IMR-90 (cell line): ENCODE measurements around the gene SVOPL. TPM values are rescaled to one million over a fixed set of nuclear protein-coding genes. Genes with fewer than 3 reads are reported as not detected.

Experiments
- ATAC-seq: fragments of 200-7000 bp; cut with Tn5 transposase; 2 replicates; pipeline ENCODE4 v1.9.1; 2020; ENCODE audit warnings: low read depth, mild to moderate bottlenecking, moderate library complexity
- BruUV-seq: library from RNA; stranded (reverse); fragments of 400-500 nt; replicated peaks from 2 replicates; lab custom pipeline; 2021; lab: Mats Ljungman, UMichigan
- CTCF ChIA-PET: fragments of 300-600 bp; formaldehyde crosslinking; extraction: SDS; loops from one replicate; lab custom pipeline; 2021; ENCODE audit warnings: antibody characterized with exemption; lab: Yijun Ruan, JAX
- POLR2A ChIA-PET: fragments of 300-600 bp; sonication (Branson Sonifier 250); formaldehyde crosslinking; loops from one replicate; lab custom pipeline; 2022; ENCODE audit warnings: antibody characterized with exemption; ENCODE audit not compliant: unreplicated experiment; lab: Charles Lee
- DNase-seq: peaks from one replicate; pipeline ENCODE4 v3.0.0; 2013
- H2AFZ ChIP-seq: replicated peaks from 2 replicates; pipeline ENCODE3; 2013; ENCODE audit warnings: low read length, mild to moderate bottlenecking; ENCODE audit not compliant: poor library complexity
- H2AK5ac ChIP-seq: 2 replicates; pipeline ENCODE4 v1.6.1; 2013; ENCODE audit warnings: low read depth, low read length, inconsistent platforms
- H2AK9ac ChIP-seq: replicated peaks from 2 replicates; pipeline ENCODE3; 2013; ENCODE audit warnings: mild to moderate bottlenecking, low read depth, low read length, moderate library complexity; ENCODE audit not compliant: poor library complexity
- H2BK120ac ChIP-seq: 2 replicates; pipeline ENCODE4 v1.6.1; 2013; ENCODE audit warnings: low read depth, low read length, inconsistent platforms
- H2BK15ac ChIP-seq: 3 replicates; pipeline ENCODE4 v1.6.1; 2013; ENCODE audit warnings: low read depth, low read length, inconsistent platforms
- H2BK20ac ChIP-seq: 2 replicates; pipeline ENCODE4 v1.6.1; 2013; ENCODE audit warnings: low read depth, mild to moderate bottlenecking, inconsistent platforms, low read length, moderate library complexity
- H2BK5ac ChIP-seq: 2 replicates; pipeline ENCODE4 v1.6.1; 2013; ENCODE audit warnings: mild to moderate bottlenecking, low read depth, low read length, inconsistent platforms; ENCODE audit not compliant: poor library complexity, severe bottlenecking
- H3K14ac ChIP-seq: replicated peaks from 2 replicates; pipeline ENCODE4 v1.6.1; 2013; ENCODE audit warnings: low read depth, low read length, inconsistent platforms
- H3K18ac ChIP-seq: 2 replicates; pipeline ENCODE4 v1.6.1; 2013; ENCODE audit warnings: low read depth, low read length, control low read depth
- H3K23ac ChIP-seq: 2 replicates; pipeline ENCODE4 v1.6.1; 2013; ENCODE audit warnings: low read depth, low read length, inconsistent platforms
- H3K27ac ChIP-seq: 2 replicates; pipeline ENCODE4 v1.5.1; 2013; ENCODE audit warnings: mild to moderate bottlenecking, control low read depth, low read length; ENCODE audit not compliant: insufficient read depth
- H3K27me3 ChIP-seq: 2 replicates; pipeline ENCODE4 v1.6.1; 2013; ENCODE audit warnings: low read length; ENCODE audit not compliant: control insufficient read depth, insufficient read depth
- H3K36me3 ChIP-seq: 2 replicates; pipeline ENCODE4 v1.6.1; 2013; ENCODE audit warnings: low read length, mixed read lengths; ENCODE audit not compliant: control insufficient read depth, insufficient read depth
- H3K4ac ChIP-seq: 2 replicates; pipeline ENCODE4 v1.6.1; 2013; ENCODE audit warnings: low read depth, low read length, inconsistent platforms
- H3K4me1 ChIP-seq: 2 replicates; pipeline ENCODE4 v1.6.1; 2013; ENCODE audit warnings: low read length, mixed read lengths; ENCODE audit not compliant: control insufficient read depth, insufficient read depth
- H3K4me2 ChIP-seq: 2 replicates; pipeline ENCODE4 v1.6.1; 2013; ENCODE audit warnings: low read depth, mild to moderate bottlenecking, control low read depth, low read length, moderate library complexity
- H3K4me3 ChIP-seq: 2 replicates; pipeline ENCODE4 v1.5.1; 2013; ENCODE audit warnings: low read depth, mild to moderate bottlenecking, control low read depth, low read length, moderate library complexity; ENCODE audit not compliant: insufficient read depth
- H3K56ac ChIP-seq: 2 replicates; pipeline ENCODE4 v1.6.1; 2013; ENCODE audit warnings: low read length, inconsistent platforms; ENCODE audit not compliant: insufficient read depth; ENCODE audit errors: extremely low read depth
- H3K79me1 ChIP-seq, 2 experiments: 2 replicates each; pipeline ENCODE4 v1.6.1; 2013; ENCODE audit warnings: low read length in 2 of 2, inconsistent platforms in 1 of 2, low read depth in 1 of 2
- H3K9ac ChIP-seq: 2 replicates; pipeline ENCODE4 v1.6.1; 2013; ENCODE audit warnings: low read depth, low read length, control low read depth
- H3K9me1 ChIP-seq: 2 replicates; pipeline ENCODE4 v1.6.1; 2013; ENCODE audit warnings: low read length, inconsistent platforms; ENCODE audit not compliant: insufficient read depth
- H3K9me3 ChIP-seq: 2 replicates; pipeline ENCODE4 v1.6.1; 2013; ENCODE audit warnings: low read length; ENCODE audit not compliant: control insufficient read depth, insufficient read depth
- H4K20me1 ChIP-seq: 2 replicates; pipeline ENCODE4 v1.6.1; 2013; ENCODE audit warnings: low read length, inconsistent platforms; ENCODE audit not compliant: insufficient read depth
- H4K5ac ChIP-seq: 2 replicates; pipeline ENCODE4 v1.6.1; 2013; ENCODE audit warnings: mild to moderate bottlenecking, low read depth, low read length, control low read depth
- H4K8ac ChIP-seq, 2 experiments: 2 replicates each; pipeline ENCODE4 v1.6.1; 2013; ENCODE audit warnings: low read depth in 2 of 2, low read length in 2 of 2, control low read depth in 1 of 2, inconsistent platforms in 1 of 2
- H4K91ac ChIP-seq: 2 replicates; pipeline ENCODE4 v1.6.1; 2013; ENCODE audit warnings: low read depth, low read length, inconsistent platforms; ENCODE audit not compliant: insufficient read depth
- BHLHE40 ChIP-seq: fragments of 150-350 bp; IDR thresholded peaks from 2 replicates; pipeline ENCODE4 v1.6.1; 2016; ENCODE audit warnings: mild to moderate bottlenecking, low read depth, low read length
- CEBPB ChIP-seq: IDR thresholded peaks from 2 replicates; pipeline ENCODE4 v1.6.1; 2012; ENCODE audit warnings: low read depth, low read length, improper control_type of control experiment
- CHD1 ChIP-seq: IDR thresholded peaks from 2 replicates; pipeline ENCODE4 v1.6.1; 2012; ENCODE audit warnings: low read depth, low read length, improper control_type of control experiment
- FOS ChIP-seq: fragments of 150-350 bp; IDR thresholded peaks from 2 replicates; pipeline ENCODE4 v1.6.1; 2016; ENCODE audit warnings: low read depth, low read length
- MAFK ChIP-seq: IDR thresholded peaks from 2 replicates; pipeline ENCODE4 v1.6.1; 2012; ENCODE audit warnings: low read depth, low read length, improper control_type of control experiment
- MAZ ChIP-seq: IDR thresholded peaks from 2 replicates; pipeline ENCODE4 v1.6.1; 2012; ENCODE audit warnings: low read depth, mild to moderate bottlenecking, low read length, improper control_type of control experiment, moderate library complexity, borderline replicate concordance
- NFE2L2 ChIP-seq: fragments of 150-350 bp; IDR thresholded peaks from 2 replicates; pipeline ENCODE4 v1.6.1; 2016; ENCODE audit warnings: low read depth, mild to moderate bottlenecking, low read length
- POLR2A ChIP-seq: IDR thresholded peaks from 2 replicates; pipeline ENCODE4 v1.6.1; 2012; ENCODE audit warnings: mild to moderate bottlenecking, low read depth, low read length
- RFX5 ChIP-seq: IDR thresholded peaks from 2 replicates; pipeline ENCODE4 v1.8.0; 2012; ENCODE audit warnings: low read depth, mild to moderate bottlenecking, low read length, moderate library complexity
- SMC3 ChIP-seq: fragments of 150-350 bp; IDR thresholded peaks from 2 replicates; pipeline ENCODE4 v1.6.1; 2016; ENCODE audit warnings: low read depth, mild to moderate bottlenecking, antibody characterized with exemption, low read length, moderate library complexity
- WGBS, 2 experiments: methylation state at CpG; one replicate each; pipeline versions ENCODE4 v1.1.5 to v1.1.7; 2013; ENCODE audit warnings: missing lambda C conversion rate in 2 of 2; ENCODE audit not compliant: insufficient read length in 1 of 2; ENCODE audit errors: extremely low coverage in 2 of 2; 5-methylcytosine and 5-hydroxymethylcytosine counted together
- dilution Hi-C: fragments of 300-500 bp; cut with HindIII; formaldehyde crosslinking; loops from one replicate; pipeline ENCODE4 v1.14.3; 2018; ENCODE audit warnings: low sequenced_read_pairs; ENCODE audit not compliant: unreplicated experiment
- in situ Hi-C: fragments of 300-500 bp; cut with MboI; formaldehyde crosslinking; loops from 3 replicates; pipeline ENCODE4 v1.14.3; 2019; ENCODE audit warnings: low sequenced_read_pairs, inconsistent platforms, mixed read lengths
- intact Hi-C: fragments of 100-400 bp; cut with micrococcal nuclease; formaldehyde crosslinking; loops from 2 replicates; pipeline ENCODE4 v1.10.0; 2022
- polyA plus RNA-seq, 3 experiments: library from polyadenylated mRNA; depleted of rRNA; stranded (reverse); fragments of >200 nt; gene quantifications; 2 replicates each; pipeline ENCODE4 v1.2.3, GENCODE V29; 2012; ENCODE audit warnings: low replicate concordance in 1 of 3
- total RNA-seq: library from RNA; depleted of rRNA; stranded (reverse); fragments of >200 nt; gene quantifications from 2 replicates; pipeline ENCODE4 v1.2.3, GENCODE V29; 2012
- TF ChIP-seq, protein P1 (sequence below): conservative IDR thresholded peaks from 2 replicates; pipeline ENCODE4 v1.5.1; 2012; ENCODE audit warnings: mild to moderate bottlenecking, low read depth, low read length, improper control_type of control experiment
- TF ChIP-seq, protein P2 (sequence below): fragments of 150-350 bp; IDR thresholded peaks from 2 replicates; pipeline ENCODE4 v1.6.1; 2017; ENCODE audit warnings: mild to moderate bottlenecking, antibody characterized with exemption, low read length, low read depth
- TF ChIP-seq, protein P3 (sequence below): fragments of 150-350 bp; IDR thresholded peaks from 2 replicates; pipeline ENCODE4 v1.6.1; 2016; ENCODE audit warnings: low read depth, mild to moderate bottlenecking, low read length, moderate library complexity, borderline replicate concordance

The SVOPL gene
- total and polyA plus RNA-seq, 2 of the 4 experiments (the other 2 are of a cell fraction): not detected

DNA sequence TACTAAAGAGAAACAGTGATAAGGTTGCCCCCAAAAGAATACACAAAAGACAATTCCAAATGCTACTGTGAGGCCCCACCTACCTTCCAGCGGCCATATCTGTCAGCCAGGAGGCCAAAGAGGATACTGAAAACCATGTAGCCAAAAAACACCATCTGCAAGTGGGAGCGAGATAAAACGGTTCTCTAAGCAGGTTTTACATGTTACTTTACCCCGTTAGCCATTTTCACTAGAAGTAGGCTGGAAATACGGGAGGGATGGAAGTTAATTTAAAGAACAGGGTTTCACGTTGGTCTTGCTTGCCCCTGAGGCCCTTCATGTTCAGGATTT is 38.2 kb downstream of the SVOPL start (continued):
- TF ChIP-seq, protein P1, sequence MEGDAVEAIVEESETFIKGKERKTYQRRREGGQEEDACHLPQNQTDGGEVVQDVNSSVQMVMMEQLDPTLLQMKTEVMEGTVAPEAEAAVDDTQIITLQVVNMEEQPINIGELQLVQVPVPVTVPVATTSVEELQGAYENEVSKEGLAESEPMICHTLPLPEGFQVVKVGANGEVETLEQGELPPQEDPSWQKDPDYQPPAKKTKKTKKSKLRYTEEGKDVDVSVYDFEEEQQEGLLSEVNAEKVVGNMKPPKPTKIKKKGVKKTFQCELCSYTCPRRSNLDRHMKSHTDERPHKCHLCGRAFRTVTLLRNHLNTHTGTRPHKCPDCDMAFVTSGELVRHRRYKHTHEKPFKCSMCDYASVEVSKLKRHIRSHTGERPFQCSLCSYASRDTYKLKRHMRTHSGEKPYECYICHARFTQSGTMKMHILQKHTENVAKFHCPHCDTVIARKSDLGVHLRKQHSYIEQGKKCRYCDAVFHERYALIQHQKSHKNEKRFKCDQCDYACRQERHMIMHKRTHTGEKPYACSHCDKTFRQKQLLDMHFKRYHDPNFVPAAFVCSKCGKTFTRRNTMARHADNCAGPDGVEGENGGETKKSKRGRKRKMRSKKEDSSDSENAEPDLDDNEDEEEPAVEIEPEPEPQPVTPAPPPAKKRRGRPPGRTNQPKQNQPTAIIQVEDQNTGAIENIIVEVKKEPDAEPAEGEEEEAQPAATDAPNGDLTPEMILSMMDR: no peak

DNA sequence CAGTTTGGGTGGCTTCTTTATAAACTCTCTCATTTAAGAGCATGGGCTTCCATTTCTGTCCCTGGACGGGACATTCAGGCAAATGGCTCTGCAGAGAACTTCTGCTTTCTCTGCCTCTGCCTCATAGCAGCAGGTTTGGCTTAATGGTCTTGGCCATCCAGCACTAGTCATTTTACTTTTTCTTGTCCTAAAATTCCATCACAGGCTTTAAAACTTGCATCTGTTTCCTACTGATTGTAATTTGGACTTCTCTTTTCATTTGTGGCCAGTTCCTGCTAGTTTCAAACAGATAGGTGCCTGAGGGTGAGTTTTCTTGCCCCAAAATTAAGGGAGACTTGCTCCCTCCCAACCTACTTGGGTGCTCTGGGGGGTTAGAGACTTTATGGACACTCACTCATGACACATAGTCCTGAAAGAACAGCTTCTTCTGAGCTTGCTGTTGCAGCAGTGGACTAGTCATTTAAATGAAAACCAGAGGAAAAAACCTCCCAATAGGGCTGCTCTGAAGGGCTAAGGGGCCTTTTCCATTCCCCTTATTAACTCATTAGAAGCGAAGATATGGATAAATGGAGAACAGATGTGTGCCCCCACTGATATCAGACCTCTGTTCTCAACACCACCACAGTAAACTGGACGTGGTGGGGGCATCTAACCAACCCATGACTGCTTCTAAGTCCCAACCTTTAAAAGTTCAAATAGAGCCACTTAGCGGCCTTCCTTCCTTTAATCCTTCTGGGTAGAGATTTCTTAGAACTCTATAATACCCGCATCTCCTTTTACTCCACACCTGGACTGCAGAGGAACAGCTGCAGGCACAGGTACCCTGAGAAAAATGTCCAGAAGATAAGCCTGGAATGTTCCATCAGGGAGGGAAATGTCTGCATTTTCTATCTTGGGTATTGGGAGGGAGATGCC is 38.8 kb downstream of the SVOPL start:
- ChIA-PET CTCF (no interaction called here), POLR2A (interaction anchor here (0.5 kb wide), 1 partner anchor 24 kb away, joined by 5 read pairs; no protein-coding TSS in a partner anchor)
- Histone ChIP-seq H3K9ac (no peak overlapping the region), H3K4me2 (no peak overlapping the region), H3K36me3 (no peaks in the 10 kb centered on the region), H3K9me3 (no peaks in the 10 kb centered on the region; the same call in 1 of the 2 replicates), H4K20me1 (no peaks in the 10 kb centered on the region), H3K4me1 (no peaks in the 10 kb centered on the region), H3K27me3 (no peaks in the 10 kb centered on the region), H2AK9ac (no peak overlapping the region), H3K56ac (no peak overlapping the region), H2BK120ac (no peak overlapping the region), H2BK20ac (no peak overlapping the region), H3K27ac (no peak overlapping the region), H3K18ac (no peak overlapping the region), H4K5ac (no peak overlapping the region), H4K91ac (no peak overlapping the region), H3K79me1 (no peaks in the 10 kb centered on the region), H3K4ac (no peak overlapping the region), H2AK5ac (no peak overlapping the region), H2AFZ (no peak overlapping the region), H3K4me3 (no peak overlapping the region), H3K23ac (no peak overlapping the region), H4K8ac (no peak overlapping the region), H3K14ac (no peak overlapping the region), H3K9me1 (no peaks in the 10 kb centered on the region), H2BK15ac (no peak overlapping the region), H2BK5ac (no peak overlapping the region)
- ATAC-seq (no peak), DNase-seq (no peak)
- WGBS, 2 experiments: no CpG with 5 or more reads among the region's 5 CpGs
- intact Hi-C loops (no loop called here), in situ Hi-C loops (no loop called here), dilution Hi-C loops (no loop called here)
- no TSS peak for BruUV-seq
- TF ChIP-seq CHD1: no peak
- TF ChIP-seq BHLHE40: no peak
- TF ChIP-seq NFE2L2: no peak
- no peak for TF ChIP-seq CEBPB
- TF ChIP-seq POLR2A: no peak
- no peak for TF ChIP-seq SMC3
- no peak for TF ChIP-seq FOS
- no peak for TF ChIP-seq RFX5
- TF ChIP-seq, protein P2, sequence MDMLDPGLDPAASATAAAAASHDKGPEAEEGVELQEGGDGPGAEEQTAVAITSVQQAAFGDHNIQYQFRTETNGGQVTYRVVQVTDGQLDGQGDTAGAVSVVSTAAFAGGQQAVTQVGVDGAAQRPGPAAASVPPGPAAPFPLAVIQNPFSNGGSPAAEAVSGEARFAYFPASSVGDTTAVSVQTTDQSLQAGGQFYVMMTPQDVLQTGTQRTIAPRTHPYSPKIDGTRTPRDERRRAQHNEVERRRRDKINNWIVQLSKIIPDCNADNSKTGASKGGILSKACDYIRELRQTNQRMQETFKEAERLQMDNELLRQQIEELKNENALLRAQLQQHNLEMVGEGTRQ: no peak
- TF ChIP-seq, protein P3, sequence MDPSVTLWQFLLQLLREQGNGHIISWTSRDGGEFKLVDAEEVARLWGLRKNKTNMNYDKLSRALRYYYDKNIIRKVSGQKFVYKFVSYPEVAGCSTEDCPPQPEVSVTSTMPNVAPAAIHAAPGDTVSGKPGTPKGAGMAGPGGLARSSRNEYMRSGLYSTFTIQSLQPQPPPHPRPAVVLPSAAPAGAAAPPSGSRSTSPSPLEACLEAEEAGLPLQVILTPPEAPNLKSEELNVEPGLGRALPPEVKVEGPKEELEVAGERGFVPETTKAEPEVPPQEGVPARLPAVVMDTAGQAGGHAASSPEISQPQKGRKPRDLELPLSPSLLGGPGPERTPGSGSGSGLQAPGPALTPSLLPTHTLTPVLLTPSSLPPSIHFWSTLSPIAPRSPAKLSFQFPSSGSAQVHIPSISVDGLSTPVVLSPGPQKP: no peak
- TF ChIP-seq MAZ: no peak
- TF ChIP-seq MAFK: no peak
